Astrocyte of the spinal cord (primary cell): ENCODE measurements around the gene PYM1.
"Not testable (repeated sequence)": the region's sequence is repeated elsewhere in the genome, so short reads cannot be mapped to it uniquely, and the experiment has no call there.

Experiments
- DNase-seq: peaks from one replicate; pipeline ENCODE4 v3.0.0; 2011; ENCODE audit warnings: low read depth, low spot score
- H3K4me3 ChIP-seq: 2 replicates; pipeline ENCODE4 v1.5.1; 2011; ENCODE audit warnings: low read depth, mild to moderate bottlenecking, low read length, moderate library complexity
- CTCF ChIP-seq: IDR thresholded peaks from 2 replicates; pipeline ENCODE4 v1.5.1; 2012; ENCODE audit warnings: low read depth, mild to moderate bottlenecking, low read length, inconsistent platforms
- in situ Hi-C: cut with HindIII; loops from 2 replicates; pipeline ENCODE4 v1.10.0; 2017; ENCODE audit warnings: low sequenced_read_pairs

The PYM1 gene

GRCh38 chr12:55893723-55894122 lies 34.0 kb downstream of the PYM1 start:
- no peak for DNase-seq
- TF ChIP-seq CTCF, result no peak
- no peak overlapping the region for H3K4me3 ChIP-seq
- in situ Hi-C loops, result no loop called here

GRCh38 chr12:55891310-55891709 lies 36.4 kb downstream of the PYM1 start:
- in situ Hi-C loops, result no loop called here
- H3K4me3 ChIP-seq, result no peak overlapping the region
- no peak for TF ChIP-seq CTCF

GRCh38 chr12:55885113-55885512 lies 42.6 kb downstream of the PYM1 start:
- no peak for TF ChIP-seq CTCF
- no peak for DNase-seq
- H3K4me3 ChIP-seq, result no peak overlapping the region
- in situ Hi-C loops, result no loop called here

More at GRCh38 chr12:55891310-55891709, 36.4 kb downstream of the PYM1 start:
- no peak for DNase-seq

- no peak for DNase-seq
- no peak overlapping the region for H3K4me3 ChIP-seq
- TF ChIP-seq CTCF, result no peak
- in situ Hi-C loops, result no loop called here
These were observed 49.9 kb downstream of the PYM1 start for GRCh38 chr12:55877824-55878223.

GRCh38 chr12:55875704-55876467 lies 51.8 kb downstream of the PYM1 start:
- H3K4me3 ChIP-seq, result no peak overlapping the region
- TF ChIP-seq CTCF, result no peak
- no peak for DNase-seq
- in situ Hi-C loops, result no loop called here

GRCh38 chr12:55874443-55874842 lies 53.3 kb downstream of the PYM1 start:
- no peak overlapping the region for H3K4me3 ChIP-seq
- no peak for DNase-seq
- no peak for TF ChIP-seq CTCF
- in situ Hi-C loops, result no loop called here

GRCh38 chr12:55866454-55867004 lies 61.2 kb downstream of the PYM1 start:
- H3K4me3 ChIP-seq, DNase-seq, in situ Hi-C loops: not testable (repeated sequence)
